GM19372 (cell line): ENCODE data around the gene SLC22A16.
"Not testable (repeated sequence)": the region's sequence is repeated elsewhere in the genome, so short reads cannot be mapped to it uniquely, and the experiment has no call there.

ENCODE experiments used
- ATAC-seq: cut with Tn5 transposase; IDR thresholded peaks from one replicate; pipeline ENCODE4 v1.9.1; 2021; ENCODE audit warnings: mild to moderate bottlenecking, low read depth, moderate library complexity; ENCODE audit not compliant: unreplicated experiment

SLC22A16 gene, protein sequence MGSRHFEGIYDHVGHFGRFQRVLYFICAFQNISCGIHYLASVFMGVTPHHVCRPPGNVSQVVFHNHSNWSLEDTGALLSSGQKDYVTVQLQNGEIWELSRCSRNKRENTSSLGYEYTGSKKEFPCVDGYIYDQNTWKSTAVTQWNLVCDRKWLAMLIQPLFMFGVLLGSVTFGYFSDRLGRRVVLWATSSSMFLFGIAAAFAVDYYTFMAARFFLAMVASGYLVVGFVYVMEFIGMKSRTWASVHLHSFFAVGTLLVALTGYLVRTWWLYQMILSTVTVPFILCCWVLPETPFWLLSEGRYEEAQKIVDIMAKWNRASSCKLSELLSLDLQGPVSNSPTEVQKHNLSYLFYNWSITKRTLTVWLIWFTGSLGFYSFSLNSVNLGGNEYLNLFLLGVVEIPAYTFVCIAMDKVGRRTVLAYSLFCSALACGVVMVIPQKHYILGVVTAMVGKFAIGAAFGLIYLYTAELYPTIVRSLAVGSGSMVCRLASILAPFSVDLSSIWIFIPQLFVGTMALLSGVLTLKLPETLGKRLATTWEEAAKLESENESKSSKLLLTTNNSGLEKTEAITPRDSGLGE

DNA sequence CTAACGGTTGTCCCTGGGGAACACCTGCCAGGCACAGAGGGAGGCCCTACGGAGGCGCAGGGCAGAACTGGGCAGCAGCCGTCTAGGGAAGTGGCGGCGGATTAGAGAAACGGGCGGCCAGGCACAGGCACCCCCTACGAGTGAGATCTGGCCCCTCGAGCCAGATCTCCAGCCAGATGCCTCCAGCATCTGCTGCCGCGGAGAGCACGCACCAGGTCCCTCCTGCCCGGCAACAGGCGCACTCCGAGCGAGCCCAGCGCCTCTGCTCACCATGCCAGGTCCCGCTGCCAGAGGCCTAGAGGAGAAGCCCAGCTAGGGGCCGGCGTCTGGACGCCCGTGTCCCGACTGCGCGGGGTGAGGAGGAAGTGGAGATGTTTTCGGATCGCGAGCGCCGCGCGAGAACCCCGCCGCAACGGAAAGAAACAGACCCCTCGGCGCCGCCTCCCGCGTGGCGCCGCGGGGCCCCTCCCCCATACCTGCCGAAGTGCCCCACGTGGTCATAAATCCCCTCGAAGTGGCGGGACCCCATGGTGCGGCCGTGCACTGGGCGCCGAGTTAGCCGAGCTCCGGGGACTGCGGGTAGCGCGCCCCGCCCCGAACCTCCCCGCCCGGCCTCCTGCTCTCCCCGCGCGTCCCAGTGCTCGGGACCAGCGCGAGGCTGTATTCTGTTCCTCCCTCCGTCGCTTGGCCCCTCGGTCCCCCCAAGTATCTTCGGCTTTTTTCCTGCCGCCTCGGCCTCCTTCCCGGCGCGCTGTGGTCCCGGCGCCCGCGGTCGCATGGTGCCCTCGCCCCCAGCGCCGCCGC, at the start of gene SLC22A16:
TSS of gene SLC22A16 (minus strand) at position 568 of the 804 bp plus-strand sequence. CDS start at position 529, 39 bp downstream.
- no peak for ATAC-seq

DNA sequence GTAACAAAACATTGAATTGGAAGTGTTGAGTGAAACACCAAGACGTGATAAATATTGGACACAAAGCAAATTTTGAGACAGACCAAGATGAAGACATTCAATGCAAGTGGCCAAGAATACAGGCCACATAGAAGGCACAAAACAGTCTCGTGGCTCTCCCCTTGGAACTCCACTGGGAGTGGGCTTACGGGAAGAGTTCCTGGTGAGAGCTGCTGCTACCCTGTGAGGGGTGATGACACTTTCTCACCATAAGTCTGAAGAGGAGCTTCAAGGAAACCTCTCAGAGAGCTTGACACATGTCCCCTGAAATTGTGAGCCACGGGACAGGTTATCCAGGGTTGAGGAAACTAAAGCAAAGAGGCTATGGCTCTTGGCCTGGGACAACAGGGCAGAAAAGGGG, 48.6 kb upstream of the SLC22A16 start:
- ATAC-seq, result no peak

DNA sequence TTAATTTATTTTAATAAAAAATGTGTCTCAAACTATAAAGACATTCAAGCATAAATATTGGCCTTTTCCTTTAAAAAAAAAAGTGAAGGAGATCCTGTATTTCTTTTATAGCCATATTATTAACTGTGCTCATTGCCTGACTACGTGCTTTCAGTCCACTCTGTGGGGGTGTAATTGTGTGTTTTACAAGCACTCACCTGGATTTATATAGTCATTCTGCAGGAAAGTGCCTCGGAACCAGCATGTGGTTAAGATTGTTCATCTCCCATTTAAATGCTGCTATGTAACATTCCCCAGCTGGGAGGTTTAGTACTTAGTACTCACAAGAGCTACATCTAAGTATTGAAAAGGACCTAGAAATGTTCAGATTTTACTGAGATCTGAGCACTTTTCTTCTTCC, 47.9 kb upstream of the SLC22A16 start:
- no peak for ATAC-seq

DNA sequence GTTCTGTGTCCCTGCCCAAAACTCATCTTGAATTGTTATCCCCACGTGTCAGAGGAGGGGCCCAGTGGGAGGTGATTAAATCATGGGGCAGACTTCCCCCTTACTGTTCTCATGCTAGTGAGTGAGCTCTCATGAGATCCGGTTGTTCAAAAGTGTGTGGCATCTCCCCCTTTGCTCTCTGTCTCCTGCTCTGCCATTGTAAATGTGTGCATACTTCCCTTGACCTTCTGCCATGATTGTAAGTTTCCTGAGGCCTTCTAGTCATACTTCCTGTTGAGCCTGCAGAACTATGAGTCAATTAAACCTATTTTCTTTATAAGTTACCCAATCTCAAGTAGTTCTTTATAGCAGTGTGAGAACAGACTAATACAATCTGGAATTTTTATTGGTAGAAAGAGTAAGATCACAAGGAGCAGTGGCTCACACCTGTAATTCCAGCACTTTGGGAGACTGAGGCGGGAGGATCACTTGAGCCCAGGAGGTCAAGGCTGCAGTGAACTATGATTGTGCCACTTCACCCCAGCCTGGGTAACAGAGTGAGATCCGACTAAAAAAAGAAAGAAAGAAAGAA, 47.1 kb upstream of the SLC22A16 start:
- no peak for ATAC-seq

DNA sequence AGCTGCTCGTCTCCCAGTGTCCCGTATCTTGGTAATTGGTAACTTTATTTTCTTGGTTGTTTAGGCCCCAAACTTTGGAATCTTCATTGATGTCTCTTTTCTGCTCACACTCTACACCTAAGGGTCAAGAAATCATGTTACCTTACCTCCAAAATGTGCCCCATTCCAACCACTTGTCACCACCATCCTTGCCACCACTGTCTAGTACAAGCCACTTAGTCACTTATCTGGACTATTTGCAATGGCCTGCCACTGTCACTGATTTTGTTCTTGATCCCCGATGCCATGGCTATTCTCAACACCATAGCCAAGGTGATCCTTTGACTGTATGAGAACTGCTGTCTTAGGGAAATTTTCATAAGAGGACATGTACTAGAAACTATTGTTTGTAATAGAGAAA, 46.0 kb upstream of the SLC22A16 start:
- ATAC-seq, result no peak

DNA sequence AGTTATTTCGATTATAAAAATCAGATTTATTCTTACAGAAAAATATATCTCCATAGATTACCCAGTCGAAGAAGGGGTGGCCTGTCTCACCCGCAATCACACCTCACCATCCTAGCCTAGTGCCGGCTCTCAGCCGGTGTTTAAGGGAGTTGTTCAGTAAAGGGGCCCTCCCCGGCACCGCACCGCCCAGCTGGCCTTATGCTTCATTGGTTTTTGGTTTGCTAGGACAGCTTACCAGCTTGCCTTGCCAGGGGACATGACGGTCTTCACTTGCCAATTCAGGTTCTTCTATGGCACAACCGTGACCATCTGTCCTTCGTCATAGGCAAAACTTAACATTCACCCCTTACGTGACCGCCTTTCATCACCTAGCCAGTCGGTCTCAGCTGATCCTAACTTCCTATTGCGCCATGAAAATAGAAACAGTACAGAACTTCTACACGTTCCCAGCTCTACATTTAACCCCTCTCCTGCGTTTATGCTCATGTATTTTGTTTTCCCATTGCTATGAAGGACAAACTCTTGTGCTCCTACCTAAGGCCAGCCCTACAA, 44.7 kb upstream of the SLC22A16 start:
- ATAC-seq, result no peak

DNA sequence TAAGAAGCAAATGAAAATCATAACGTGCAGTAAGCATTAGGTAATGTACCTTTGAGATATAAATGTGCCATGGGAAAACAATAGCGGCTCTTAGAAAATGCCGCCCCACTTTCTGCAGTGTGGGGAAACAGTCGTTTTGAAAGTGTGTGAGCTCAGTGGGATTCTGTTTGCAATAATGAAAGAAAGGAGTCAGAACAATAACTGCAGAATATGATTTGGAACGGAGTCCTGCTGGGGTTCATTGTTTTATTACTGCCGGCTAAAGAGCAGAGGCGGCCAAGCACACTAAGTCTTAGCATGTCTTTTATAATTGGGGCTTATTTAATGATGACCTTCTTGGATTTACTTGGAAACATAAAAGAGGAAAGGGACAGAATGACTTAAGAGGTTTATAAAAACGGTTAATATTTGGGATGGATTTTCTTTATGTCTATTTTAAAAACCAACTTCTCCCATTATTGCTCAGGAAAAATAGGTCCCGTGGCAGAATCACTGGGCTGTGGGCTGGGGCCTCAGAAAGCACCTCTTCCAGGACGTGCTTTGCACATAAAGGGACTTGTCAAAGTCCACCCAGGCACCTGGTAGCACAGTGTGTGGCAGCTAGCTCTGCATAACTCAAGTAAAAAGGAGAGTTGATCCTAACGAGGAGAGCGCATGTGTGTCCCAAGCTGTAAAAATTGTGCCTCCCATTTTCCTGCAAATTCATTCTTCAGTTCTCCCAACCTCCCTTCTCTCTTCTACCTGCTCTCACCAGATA, 44.0 kb upstream of the SLC22A16 start:
- ATAC-seq, result no peak

DNA sequence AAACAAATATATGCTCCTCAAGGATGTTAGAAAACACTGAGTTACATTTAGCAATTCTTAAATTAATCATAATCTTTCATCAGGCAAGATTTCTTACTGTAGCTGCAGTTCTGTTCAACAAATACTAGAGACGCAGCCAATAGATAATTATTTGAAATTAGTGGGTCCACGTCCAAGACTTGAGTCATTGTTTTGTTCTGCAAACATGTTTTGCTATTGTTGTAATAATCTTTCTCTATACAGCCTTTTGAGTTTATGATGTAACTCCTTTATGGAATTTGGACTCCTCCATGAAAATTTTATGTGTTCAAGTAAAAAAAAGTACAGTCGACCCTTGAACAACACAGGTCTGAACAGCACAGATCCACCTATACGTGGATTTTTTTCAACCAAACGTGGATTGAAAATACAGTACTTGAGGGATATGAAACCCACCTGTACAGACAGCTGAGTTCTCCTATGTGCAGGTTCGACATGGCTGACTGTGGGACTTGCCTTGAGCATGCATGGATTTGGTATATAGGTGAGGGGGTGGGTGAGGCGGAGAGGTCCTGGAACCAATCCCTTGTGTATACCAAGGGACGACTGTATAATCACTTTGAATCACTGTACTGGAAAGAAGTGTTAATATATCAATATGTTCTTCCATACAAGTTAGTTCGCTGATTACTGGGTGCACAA, 41.3 kb upstream of the SLC22A16 start:
- no peak for ATAC-seq

DNA sequence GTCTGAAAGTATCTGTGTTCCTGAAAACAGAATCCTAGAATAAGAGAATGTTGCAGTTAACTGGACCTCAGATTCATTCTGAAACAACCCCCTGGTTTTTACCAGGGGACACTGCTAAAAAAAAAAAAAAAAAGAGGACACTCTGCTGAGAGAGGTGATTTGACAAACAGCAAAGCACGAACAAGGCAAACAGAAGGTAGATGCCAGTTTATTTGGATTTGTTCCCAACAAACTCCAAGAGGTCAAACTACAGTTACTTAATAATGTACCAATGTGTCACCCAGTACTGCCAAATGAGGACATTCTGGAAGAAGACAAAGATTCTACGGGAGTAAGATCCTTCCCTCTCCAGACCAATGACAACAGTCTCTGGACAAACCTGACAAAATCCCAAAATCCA, 40.6 kb upstream of the SLC22A16 start:
- ATAC-seq, result no peak

DNA sequence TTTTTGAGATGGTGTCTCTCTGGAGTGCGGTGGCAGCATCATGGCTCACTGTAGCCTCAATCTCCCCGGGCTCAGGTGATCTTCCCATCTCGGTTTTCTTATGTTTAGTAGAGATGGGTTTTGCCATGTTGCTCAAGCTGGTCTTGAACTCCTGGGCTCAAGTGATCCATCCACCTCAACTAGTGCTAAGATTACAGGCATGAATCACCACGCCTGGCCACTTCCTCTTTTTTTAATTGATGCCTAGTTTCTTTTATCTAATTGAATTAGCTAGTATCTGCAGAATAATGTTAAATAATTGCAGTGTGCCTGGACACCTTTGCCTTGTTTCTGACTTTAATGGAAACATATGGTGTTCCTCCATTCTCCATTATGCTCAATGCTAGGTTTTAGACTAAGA, 38.4 kb upstream of the SLC22A16 start:
- ATAC-seq, result no peak

DNA sequence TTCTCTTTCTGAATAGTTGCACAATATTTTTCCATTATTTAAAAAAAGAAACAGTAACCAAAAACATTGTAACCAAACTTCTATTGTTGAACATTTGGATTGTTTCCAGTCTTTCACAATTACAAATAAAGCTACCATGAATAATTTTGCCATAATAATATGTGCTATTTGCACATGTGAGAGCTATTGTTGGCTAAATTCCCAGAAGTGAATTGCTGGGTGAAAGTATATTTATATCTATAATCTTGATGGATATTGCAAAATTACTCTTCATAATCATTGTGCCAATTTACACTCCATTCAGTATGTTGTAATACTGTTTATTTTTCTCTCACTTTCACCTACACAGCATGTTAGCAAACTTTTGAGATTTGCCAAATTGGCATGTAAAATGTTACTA, 36.6 kb upstream of the SLC22A16 start:
- no peak for ATAC-seq

DNA sequence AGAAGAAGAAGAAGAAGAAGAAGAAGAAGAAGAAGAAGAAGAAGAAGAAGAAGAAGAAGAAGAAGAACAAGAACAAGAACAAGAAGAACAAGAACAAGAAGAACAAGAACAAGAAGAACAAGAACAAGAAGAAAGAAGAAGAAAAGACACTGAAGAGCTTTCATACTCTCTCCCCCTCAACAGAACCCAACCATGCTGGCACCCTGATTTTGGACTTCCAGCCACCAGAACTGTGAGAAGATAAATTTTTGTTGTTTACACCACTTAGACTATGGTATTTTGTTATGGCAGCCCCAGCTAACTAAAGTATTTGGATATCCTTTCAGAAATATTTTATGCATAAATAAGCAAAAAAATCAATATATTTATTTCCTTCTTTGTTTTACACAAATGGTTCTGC, 36.1 kb upstream of the SLC22A16 start:
- not testable (repeated sequence) for ATAC-seq

DNA sequence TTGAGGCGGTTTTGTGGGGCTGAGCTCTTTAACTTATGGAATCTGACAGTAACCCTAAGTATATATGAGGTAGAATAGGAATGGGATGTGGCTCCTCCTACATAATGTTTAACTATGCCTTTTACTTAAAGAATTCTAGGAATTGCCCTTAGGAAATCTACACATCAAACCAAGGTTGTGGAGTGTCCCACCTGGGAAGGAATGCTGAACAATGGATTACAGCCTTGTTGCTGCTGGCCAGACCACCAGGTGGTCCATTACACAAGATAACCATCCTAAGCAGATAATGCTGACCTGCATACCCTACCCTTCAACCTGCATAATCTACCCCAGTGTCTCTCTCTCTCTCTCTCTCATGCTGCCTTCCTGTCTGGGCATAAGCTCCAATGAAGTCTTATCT, 35.0 kb upstream of the SLC22A16 start:
- ATAC-seq, result no peak

DNA sequence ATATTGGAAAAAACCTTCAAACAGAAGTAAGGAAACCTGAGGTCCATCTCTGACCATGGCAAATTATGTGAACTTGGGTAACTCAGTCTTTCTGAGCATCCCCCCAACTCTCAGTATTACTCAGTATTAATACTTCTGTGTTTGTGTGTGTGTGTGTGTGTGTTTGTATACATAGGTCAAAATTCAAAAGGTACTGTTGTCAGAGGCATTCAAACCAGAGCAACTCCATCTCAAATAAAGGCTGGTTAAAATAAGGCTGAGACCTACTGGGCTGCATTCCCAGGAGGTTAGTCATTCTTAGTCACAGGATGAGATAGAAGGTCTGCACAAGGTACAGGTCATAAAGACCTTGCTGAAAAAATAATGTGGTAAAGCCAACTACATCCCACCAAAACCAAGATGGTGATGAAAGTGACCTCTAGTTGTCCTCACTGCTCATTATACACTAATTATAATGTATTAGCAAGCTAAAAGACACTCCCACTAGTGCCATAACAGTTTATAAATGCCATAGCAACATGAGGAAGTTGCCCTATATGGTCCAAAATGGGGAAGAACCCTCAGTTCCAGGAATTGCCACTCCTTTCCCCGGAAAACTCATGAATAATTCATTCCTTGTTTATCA, 33.3 kb upstream of the SLC22A16 start:
- ATAC-seq, result no peak

DNA sequence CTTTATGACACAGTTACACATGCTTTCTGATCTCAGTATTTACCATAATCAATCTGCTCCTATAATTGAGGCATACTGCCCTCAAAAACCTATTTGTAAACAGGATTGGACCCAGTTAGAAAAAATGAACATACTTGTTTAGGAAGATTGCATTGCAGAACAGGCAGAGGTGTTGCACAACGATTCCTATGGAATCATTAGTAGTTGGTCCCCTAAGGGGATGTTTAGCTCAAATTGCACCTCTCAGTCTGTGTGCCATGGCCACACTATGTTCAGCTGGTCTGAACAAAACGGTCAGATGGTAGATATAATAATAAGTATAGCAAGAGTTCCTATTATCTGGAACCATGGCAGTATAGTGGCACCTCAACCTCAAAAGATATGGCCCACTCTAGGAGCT, 28.5 kb upstream of the SLC22A16 start:
- ATAC-seq, result not testable (repeated sequence)

DNA sequence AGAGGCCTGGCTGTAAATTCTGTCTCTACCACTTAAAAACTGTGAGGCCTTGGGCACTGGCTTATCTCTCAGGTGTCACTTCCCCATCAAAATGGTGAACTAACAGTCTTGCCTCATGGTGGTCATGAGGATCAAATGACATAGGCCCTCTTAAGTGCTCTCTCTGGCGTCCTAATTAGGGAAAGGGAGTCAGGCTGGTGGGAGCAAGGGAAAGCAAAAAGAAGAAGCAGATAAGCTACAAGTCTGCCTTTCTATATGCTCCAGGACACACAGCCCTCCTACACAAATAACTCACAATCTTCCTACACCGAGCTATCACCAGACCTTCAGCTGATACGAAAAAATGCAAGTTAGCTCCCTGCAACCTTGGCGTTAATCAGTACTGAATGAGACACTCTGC, 19.5 kb upstream of the SLC22A16 start:
- no peak for ATAC-seq

DNA sequence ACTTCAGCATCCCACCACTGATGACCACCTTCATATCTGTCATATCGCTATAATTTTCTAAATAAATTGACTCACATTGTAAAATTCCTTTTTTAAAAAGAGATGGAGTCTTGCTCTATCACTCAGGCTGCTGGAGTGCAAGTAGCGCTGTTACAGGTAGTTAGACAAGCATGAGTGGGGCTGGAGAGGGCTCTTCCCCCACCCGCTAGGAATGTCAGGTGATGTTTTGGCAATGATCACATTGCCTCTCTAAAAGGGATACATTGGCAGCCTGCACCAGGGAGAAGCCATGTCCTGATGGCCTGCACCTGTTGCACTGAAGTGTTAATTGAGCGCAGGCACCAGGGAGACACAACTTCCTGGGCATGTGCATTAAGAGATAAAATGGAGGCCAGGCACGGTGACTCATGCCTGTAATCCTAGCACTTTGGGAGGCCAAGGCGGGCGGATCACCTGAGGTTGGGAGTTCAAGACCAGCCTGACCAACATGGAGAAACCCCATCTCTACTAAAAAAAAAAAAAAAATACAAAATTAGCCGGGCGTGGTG, 16.9 kb upstream of the SLC22A16 start:
- ATAC-seq, result no peak

DNA sequence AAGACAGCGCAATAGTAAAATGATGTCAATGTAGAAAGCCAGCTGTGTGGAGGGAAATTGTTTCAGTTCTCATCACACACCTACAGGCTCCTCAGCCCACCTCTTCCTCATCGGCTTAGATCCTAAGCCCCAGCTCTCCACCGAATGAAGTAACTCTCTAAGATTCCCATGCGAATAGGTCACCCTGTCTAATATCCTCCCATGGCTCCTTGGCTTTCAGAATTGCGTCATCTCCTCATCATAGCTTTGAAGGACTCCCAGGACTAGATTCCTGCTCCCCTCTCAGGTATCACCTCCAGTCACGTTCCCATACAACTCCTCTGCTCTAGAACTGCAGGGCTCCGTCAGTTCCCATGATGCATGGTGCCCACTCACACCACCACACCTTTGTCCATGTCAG, 16.2 kb upstream of the SLC22A16 start:
- no peak for ATAC-seq
